ENCODE results near the gene RBBP8NL.

DNA sequence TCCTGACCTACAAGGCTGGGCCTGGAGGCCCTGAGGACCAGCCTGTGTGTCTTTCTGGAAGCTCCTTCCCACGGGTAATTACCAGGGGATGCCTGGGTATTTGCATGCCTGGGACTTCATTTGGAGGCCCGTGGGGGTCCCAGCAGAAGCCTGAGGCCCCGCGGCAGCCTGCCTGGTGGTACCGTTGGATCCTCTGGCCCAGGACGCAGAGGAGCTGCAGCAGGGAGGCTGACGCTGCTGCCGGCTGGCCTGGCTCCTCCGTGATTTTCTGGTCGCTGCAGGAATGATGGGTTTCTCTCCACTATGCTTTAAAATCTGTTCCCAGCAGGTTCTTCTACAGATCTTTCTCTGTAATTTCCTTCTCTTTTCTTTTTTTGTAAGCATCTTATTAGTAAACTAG is 26.8 kb downstream of the RBBP8NL start:
- no peak for TF ChIP-seq ZSCAN29 (IDR thresholded peaks at IDR 0.05)
- no peak for TF ChIP-seq CBFB (CRISPR knock-in tag; IDR thresholded peaks at IDR 0.05)
- no peak for TF ChIP-seq CHD4 (IDR thresholded peaks at IDR 0.05; ENCODE audit: insufficient read depth, insufficient replicate concordance, low read depth, low read length, poor library complexity, severe bottlenecking)
- TF ChIP-seq, protein P1, sequence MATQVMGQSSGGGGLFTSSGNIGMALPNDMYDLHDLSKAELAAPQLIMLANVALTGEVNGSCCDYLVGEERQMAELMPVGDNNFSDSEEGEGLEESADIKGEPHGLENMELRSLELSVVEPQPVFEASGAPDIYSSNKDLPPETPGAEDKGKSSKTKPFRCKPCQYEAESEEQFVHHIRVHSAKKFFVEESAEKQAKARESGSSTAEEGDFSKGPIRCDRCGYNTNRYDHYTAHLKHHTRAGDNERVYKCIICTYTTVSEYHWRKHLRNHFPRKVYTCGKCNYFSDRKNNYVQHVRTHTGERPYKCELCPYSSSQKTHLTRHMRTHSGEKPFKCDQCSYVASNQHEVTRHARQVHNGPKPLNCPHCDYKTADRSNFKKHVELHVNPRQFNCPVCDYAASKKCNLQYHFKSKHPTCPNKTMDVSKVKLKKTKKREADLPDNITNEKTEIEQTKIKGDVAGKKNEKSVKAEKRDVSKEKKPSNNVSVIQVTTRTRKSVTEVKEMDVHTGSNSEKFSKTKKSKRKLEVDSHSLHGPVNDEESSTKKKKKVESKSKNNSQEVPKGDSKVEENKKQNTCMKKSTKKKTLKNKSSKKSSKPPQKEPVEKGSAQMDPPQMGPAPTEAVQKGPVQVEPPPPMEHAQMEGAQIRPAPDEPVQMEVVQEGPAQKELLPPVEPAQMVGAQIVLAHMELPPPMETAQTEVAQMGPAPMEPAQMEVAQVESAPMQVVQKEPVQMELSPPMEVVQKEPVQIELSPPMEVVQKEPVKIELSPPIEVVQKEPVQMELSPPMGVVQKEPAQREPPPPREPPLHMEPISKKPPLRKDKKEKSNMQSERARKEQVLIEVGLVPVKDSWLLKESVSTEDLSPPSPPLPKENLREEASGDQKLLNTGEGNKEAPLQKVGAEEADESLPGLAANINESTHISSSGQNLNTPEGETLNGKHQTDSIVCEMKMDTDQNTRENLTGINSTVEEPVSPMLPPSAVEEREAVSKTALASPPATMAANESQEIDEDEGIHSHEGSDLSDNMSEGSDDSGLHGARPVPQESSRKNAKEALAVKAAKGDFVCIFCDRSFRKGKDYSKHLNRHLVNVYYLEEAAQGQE (IDR thresholded peaks at IDR 0.05; ENCODE audit: borderline replicate concordance) = no peak
- TF ChIP-seq, protein P1 (CRISPR knock-in tag; IDR thresholded peaks at IDR 0.05; ENCODE audit: low read depth) = no peak
- no peak for TF ChIP-seq NCOR1 (IDR thresholded peaks at IDR 0.05)
- no peak for TF ChIP-seq DPF2 (IDR thresholded peaks at IDR 0.05)
- no peak for TF ChIP-seq NFE2 (IDR thresholded peaks at IDR 0.05; ENCODE audit: low read depth)
- TF ChIP-seq FOXJ3 (CRISPR knock-in tag; IDR thresholded peaks at IDR 0.05) = no peak
- TF ChIP-seq, protein P2, sequence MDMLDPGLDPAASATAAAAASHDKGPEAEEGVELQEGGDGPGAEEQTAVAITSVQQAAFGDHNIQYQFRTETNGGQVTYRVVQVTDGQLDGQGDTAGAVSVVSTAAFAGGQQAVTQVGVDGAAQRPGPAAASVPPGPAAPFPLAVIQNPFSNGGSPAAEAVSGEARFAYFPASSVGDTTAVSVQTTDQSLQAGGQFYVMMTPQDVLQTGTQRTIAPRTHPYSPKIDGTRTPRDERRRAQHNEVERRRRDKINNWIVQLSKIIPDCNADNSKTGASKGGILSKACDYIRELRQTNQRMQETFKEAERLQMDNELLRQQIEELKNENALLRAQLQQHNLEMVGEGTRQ (CRISPR knock-in tag; IDR thresholded peaks at IDR 0.05) = no peak
- no peak for TF ChIP-seq GABPA (tag; conservative IDR thresholded peaks at IDR 0.05; ENCODE audit: low read depth)
- TF ChIP-seq, protein P3, sequence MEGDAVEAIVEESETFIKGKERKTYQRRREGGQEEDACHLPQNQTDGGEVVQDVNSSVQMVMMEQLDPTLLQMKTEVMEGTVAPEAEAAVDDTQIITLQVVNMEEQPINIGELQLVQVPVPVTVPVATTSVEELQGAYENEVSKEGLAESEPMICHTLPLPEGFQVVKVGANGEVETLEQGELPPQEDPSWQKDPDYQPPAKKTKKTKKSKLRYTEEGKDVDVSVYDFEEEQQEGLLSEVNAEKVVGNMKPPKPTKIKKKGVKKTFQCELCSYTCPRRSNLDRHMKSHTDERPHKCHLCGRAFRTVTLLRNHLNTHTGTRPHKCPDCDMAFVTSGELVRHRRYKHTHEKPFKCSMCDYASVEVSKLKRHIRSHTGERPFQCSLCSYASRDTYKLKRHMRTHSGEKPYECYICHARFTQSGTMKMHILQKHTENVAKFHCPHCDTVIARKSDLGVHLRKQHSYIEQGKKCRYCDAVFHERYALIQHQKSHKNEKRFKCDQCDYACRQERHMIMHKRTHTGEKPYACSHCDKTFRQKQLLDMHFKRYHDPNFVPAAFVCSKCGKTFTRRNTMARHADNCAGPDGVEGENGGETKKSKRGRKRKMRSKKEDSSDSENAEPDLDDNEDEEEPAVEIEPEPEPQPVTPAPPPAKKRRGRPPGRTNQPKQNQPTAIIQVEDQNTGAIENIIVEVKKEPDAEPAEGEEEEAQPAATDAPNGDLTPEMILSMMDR (IDR thresholded peaks at IDR 0.05 in 2 of 3, conservative IDR thresholded peaks at IDR 0.05 in 1 of 3; ENCODE audit: insufficient read depth in 2 of 3, low read depth in 1 of 3, low read length in 3 of 3) = no peak
- no peak for TF ChIP-seq MAFF (IDR thresholded peaks at IDR 0.05; ENCODE audit: low read length)
- TF ChIP-seq SMC3 (conservative IDR thresholded peaks at IDR 0.05; ENCODE audit: insufficient read depth, low read depth, low read length) = no peak
- no peak for TF ChIP-seq POLR2AphosphoS5 (IDR thresholded peaks at IDR 0.05; ENCODE audit: control insufficient read depth, insufficient read depth, low read depth, low read length)

All from K562 (cell line).